ENCODE measurements around the gene PSMD2. TPM values are rescaled to one million over a fixed set of nuclear protein-coding genes. Genes with fewer than 3 reads are reported as not detected.

The PSMD2 gene
- total and polyA plus RNA-seq, 2 of the 8 experiments (the other 6 are each of a cell fraction or from before 2014, with no cell fraction given): 350 to 363 TPM

GRCh38 chr3:184333700-184334099 is 34.7 kb downstream of the PSMD2 start (continued):
- TF ChIP-seq, protein P1, sequence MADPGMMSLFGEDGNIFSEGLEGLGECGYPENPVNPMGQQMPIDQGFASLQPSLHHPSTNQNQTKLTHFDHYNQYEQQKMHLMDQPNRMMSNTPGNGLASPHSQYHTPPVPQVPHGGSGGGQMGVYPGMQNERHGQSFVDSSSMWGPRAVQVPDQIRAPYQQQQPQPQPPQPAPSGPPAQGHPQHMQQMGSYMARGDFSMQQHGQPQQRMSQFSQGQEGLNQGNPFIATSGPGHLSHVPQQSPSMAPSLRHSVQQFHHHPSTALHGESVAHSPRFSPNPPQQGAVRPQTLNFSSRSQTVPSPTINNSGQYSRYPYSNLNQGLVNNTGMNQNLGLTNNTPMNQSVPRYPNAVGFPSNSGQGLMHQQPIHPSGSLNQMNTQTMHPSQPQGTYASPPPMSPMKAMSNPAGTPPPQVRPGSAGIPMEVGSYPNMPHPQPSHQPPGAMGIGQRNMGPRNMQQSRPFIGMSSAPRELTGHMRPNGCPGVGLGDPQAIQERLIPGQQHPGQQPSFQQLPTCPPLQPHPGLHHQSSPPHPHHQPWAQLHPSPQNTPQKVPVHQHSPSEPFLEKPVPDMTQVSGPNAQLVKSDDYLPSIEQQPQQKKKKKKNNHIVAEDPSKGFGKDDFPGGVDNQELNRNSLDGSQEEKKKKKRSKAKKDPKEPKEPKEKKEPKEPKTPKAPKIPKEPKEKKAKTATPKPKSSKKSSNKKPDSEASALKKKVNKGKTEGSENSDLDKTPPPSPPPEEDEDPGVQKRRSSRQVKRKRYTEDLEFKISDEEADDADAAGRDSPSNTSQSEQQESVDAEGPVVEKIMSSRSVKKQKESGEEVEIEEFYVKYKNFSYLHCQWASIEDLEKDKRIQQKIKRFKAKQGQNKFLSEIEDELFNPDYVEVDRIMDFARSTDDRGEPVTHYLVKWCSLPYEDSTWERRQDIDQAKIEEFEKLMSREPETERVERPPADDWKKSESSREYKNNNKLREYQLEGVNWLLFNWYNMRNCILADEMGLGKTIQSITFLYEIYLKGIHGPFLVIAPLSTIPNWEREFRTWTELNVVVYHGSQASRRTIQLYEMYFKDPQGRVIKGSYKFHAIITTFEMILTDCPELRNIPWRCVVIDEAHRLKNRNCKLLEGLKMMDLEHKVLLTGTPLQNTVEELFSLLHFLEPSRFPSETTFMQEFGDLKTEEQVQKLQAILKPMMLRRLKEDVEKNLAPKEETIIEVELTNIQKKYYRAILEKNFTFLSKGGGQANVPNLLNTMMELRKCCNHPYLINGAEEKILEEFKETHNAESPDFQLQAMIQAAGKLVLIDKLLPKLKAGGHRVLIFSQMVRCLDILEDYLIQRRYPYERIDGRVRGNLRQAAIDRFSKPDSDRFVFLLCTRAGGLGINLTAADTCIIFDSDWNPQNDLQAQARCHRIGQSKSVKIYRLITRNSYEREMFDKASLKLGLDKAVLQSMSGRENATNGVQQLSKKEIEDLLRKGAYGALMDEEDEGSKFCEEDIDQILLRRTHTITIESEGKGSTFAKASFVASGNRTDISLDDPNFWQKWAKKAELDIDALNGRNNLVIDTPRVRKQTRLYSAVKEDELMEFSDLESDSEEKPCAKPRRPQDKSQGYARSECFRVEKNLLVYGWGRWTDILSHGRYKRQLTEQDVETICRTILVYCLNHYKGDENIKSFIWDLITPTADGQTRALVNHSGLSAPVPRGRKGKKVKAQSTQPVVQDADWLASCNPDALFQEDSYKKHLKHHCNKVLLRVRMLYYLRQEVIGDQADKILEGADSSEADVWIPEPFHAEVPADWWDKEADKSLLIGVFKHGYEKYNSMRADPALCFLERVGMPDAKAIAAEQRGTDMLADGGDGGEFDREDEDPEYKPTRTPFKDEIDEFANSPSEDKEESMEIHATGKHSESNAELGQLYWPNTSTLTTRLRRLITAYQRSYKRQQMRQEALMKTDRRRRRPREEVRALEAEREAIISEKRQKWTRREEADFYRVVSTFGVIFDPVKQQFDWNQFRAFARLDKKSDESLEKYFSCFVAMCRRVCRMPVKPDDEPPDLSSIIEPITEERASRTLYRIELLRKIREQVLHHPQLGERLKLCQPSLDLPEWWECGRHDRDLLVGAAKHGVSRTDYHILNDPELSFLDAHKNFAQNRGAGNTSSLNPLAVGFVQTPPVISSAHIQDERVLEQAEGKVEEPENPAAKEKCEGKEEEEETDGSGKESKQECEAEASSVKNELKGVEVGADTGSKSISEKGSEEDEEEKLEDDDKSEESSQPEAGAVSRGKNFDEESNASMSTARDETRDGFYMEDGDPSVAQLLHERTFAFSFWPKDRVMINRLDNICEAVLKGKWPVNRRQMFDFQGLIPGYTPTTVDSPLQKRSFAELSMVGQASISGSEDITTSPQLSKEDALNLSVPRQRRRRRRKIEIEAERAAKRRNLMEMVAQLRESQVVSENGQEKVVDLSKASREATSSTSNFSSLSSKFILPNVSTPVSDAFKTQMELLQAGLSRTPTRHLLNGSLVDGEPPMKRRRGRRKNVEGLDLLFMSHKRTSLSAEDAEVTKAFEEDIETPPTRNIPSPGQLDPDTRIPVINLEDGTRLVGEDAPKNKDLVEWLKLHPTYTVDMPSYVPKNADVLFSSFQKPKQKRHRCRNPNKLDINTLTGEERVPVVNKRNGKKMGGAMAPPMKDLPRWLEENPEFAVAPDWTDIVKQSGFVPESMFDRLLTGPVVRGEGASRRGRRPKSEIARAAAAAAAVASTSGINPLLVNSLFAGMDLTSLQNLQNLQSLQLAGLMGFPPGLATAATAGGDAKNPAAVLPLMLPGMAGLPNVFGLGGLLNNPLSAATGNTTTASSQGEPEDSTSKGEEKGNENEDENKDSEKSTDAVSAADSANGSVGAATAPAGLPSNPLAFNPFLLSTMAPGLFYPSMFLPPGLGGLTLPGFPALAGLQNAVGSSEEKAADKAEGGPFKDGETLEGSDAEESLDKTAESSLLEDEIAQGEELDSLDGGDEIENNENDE (IDR thresholded peaks at IDR 0.05; ENCODE audit: insufficient replicate concordance, low read length): no peak
- no peak for TF ChIP-seq CBX5 (IDR thresholded peaks at IDR 0.05; ENCODE audit: low read depth, low read length)
- no peak for TF ChIP-seq KDM4A (IDR thresholded peaks at IDR 0.05; ENCODE audit: low read depth, low read length, severe bottlenecking)
- no peak for TF ChIP-seq SP1 (IDR thresholded peaks at IDR 0.05; ENCODE audit: low read depth, low read length)

Measured in H1 (cell line).